Esophagus squamous epithelium (tissue), 5 donors: Measurements from ENCODE around the gene SMIM44. TPM values are rescaled to one million over a fixed set of nuclear protein-coding genes. Genes with fewer than 3 reads are reported as not detected.

Experiments
- DNase-seq: peaks from one replicate; lab custom pipeline; 2025; lab: John Stamatoyannopoulos, UW
- H3K27ac ChIP-seq, 4 donors: fragments of 200-600 bp; sonication (generic); one replicate each; pipeline ENCODE4 v1.5.1; 2016 to 2019; ENCODE audit warnings: mild to moderate bottlenecking in 1 of 4
- H3K27me3 ChIP-seq, 4 donors: fragments of 200-600 bp; sonication (generic); 1 replicate in 3 of 4; 2 replicates in 1 of 4; pipeline versions ENCODE4 v1.5.1 to v1.6.0; 2017 to 2021; ENCODE audit warnings: antibody characterized with exemption in 1 of 4
- H3K36me3 ChIP-seq, 3 donors: fragments of 200-600 bp; sonication (generic); one replicate each; pipeline ENCODE4 v1.5.1; 2016 to 2019
- H3K4me1 ChIP-seq, 3 donors: fragments of 200-600 bp; sonication (generic); one replicate each; pipeline ENCODE4 v1.5.1; 2017 to 2019
- H3K4me3 ChIP-seq, 4 donors: fragments of 200-600 bp; sonication (generic); 1 replicate in 3 of 4; 2 replicates in 1 of 4; pipeline ENCODE4 v1.5.1; 2016 to 2019; ENCODE audit warnings: mild to moderate bottlenecking in 2 of 4, moderate library complexity in 1 of 4
- H3K9me3 ChIP-seq, 3 donors: fragments of 200-600 bp; sonication (generic); one replicate each; pipeline ENCODE4 v1.5.1; 2016 to 2019
- POLR2A ChIP-seq, 4 donors: fragments of 450-650 bp; IDR thresholded peaks; one replicate each; pipeline ENCODE4 v1.6.1; 2017; ENCODE audit warnings: antibody characterized with exemption in 4 of 4, mild to moderate bottlenecking in 4 of 4, moderate library complexity in 3 of 4
- WGBS, 2 donors: methylation state at CpG; one replicate each; pipeline ENCODE4 v1.1.5; 2018; 5-methylcytosine and 5-hydroxymethylcytosine counted together
- intact Hi-C: fragments of 100-400 bp; cut with DNase I; formaldehyde crosslinking; loops from one replicate; pipeline ENCODE4 v1.15.0; 2022
- total RNA-seq, 4 donors: library from RNA; depleted of rRNA; stranded (reverse); fragments of >200 nt; gene quantifications; one replicate each; pipeline ENCODE4 v1.1.0, GENCODE V29; 2016
- TF ChIP-seq, protein P1 (sequence below), 6 experiments: fragments of 450-650 bp in 4 of 6; fragments of 200-600 bp in 2 of 6; sonication (generic) in 2 of 6; IDR thresholded peaks; one replicate each; pipeline ENCODE4 v1.5.1; 2016 to 2019; ENCODE audit warnings: antibody characterized with exemption in 6 of 6, mild to moderate bottlenecking in 4 of 6, moderate library complexity in 4 of 6
- donor health status: DM: yes; HTN: yes; CAD: no.

The SMIM44 gene
- total RNA-seq, 4 donors from 2014 or later, result not detected

DNA sequence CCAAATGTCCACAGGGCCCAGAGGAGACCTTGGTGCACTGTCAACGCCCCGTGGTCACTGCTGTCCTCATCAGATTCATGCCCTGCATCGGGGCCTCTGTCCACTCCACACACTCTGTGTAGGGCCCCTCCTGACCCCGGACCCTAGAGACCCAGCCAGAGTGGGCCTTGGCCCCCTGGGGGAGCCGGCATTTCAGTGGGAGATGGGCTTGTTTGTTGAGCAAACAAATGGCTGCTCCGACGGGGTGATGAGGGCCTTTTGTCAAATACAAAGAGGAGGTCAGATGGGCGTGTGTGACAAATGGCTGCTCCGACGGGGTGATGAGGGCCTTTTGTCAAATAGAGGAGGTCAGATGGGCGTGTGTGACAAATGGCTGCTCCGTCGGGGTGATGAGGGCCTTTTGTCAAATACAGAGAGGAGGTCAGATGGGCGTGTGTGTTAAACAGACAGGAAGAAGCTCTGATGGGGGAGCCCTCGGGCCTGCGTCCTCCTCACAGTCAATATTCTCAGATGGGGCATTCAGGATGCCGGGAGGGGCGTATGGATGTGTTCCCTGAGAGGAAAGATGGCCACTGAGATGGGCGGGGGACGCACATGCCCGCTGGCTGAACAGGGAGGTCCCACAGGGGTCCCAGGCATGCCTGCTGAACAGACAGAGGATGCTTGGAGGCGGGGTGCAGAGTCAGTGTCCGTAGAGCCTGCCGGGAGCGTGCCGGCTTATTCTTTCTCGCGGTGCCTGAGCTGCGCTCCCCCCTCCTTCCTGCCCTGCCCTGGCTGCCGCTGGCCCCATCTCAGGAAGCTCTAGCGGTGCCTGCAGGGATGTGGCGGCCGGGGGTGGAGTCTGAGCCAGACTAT is 39.2 kb downstream of the SMIM44 start:
- TF ChIP-seq, protein P1, sequence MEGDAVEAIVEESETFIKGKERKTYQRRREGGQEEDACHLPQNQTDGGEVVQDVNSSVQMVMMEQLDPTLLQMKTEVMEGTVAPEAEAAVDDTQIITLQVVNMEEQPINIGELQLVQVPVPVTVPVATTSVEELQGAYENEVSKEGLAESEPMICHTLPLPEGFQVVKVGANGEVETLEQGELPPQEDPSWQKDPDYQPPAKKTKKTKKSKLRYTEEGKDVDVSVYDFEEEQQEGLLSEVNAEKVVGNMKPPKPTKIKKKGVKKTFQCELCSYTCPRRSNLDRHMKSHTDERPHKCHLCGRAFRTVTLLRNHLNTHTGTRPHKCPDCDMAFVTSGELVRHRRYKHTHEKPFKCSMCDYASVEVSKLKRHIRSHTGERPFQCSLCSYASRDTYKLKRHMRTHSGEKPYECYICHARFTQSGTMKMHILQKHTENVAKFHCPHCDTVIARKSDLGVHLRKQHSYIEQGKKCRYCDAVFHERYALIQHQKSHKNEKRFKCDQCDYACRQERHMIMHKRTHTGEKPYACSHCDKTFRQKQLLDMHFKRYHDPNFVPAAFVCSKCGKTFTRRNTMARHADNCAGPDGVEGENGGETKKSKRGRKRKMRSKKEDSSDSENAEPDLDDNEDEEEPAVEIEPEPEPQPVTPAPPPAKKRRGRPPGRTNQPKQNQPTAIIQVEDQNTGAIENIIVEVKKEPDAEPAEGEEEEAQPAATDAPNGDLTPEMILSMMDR (IDR thresholded peaks at IDR 0.05), result no peak
- TF ChIP-seq POLR2A (IDR thresholded peaks at IDR 0.05), result no peak
- DNase-seq, result no peak
- Histone ChIP-seq H3K9me3 (no peaks in the 10 kb centered on the region), H3K36me3 (peaks cover 39 to 100% (median 53%) of the 10 kb centered on the region in 3 donors), H3K4me3 (peak overlapping the region in 1 of 4 donors; percentile 10), H3K4me1 (peaks cover 4 to 56% (median 20%) of the 10 kb centered on the region in 3 donors), H3K27me3 (no peaks in the 10 kb centered on the region), H3K27ac (peak overlapping the region in 3 of 4 donors; percentile 54 to 67 (median 64))
- intact Hi-C loops, result no loop called here
- 47 to 54% methylated on average over 17 to 27 of the region's 33 CpGs for WGBS, 2 donors

DNA sequence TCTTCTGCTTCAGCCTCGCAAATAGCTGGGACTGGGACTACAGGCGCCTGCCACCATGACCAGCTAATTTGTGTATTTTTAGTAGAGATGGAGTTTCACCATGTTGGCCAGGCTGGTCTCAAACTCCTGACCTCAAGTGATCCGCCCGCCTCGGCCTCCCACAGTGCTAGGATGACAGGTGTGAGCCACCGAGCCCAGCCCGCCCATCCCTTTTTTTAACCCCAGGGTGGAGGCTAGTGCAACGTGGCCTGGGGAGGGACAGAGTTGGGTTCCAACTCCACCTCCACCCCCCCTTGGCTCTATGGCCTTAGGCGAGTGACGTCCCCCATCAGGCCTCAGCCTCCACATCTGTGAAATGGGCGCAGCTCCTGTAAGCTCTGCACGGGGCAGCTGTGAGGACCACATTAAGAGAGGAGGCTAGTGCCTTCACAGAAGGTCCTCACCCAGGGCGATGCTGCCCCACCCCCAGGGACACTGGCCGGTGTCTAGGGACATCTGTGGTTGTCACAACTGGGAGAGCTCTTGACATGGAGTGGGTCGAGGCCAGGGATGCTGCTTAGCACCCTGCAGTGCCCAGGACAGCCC is 40.7 kb downstream of the SMIM44 start:
- Histone ChIP-seq H3K27ac (peak overlapping the region in 2 of 4 donors; percentile 1 to 54), H3K4me3 (no peak overlapping the region), H3K9me3 (no peaks in the 10 kb centered on the region), H3K36me3 (peaks cover 30 to 100% (median 49%) of the 10 kb centered on the region in 3 donors), H3K27me3 (no peaks in the 10 kb centered on the region), H3K4me1 (peaks cover 4 to 56% (median 20%) of the 10 kb centered on the region in 3 donors)
- TF ChIP-seq POLR2A (IDR thresholded peaks at IDR 0.05), result no peak
- TF ChIP-seq, protein P1 (IDR thresholded peaks at IDR 0.05), result no peak
- no peak for DNase-seq
- intact Hi-C loops, result no loop called here
- 95 to 100% methylated on average over 1 to 4 of the region's 15 CpGs for WGBS, 2 donors

DNA sequence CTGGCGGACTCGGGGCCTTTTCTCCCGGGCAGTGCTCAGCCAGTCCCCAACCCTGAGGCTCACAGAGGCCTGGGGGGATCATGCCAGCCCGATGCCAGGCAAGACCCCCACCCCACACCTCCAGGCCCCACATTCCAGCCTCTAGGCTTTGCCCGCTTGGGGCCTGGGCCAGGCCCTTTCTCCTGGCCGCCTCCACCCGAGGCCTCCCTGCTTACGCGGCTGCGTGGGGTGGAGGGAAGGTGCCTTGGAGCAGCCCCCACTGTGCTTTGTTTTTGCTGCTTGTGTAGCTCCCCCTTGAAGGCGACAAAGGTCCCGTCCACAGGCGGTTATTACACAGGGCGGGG is 41.3 kb downstream of the SMIM44 start:
- intact Hi-C loops, result no loop called here
- peaks cover 30 to 100% (median 47%) of the 10 kb centered on the region in 3 donors for H3K36me3 ChIP-seq
- TF ChIP-seq, protein P1 (IDR thresholded peaks at IDR 0.05), result no peak
- no peak for TF ChIP-seq POLR2A (IDR thresholded peaks at IDR 0.05)
- no peak overlapping the region for H3K4me3 ChIP-seq
- 72 to 93% methylated on average over 4 to 7 of the region's 14 CpGs for WGBS, 2 donors
- H3K27me3 ChIP-seq, result no peaks in the 10 kb centered on the region
- peak overlapping the region in 3 of 4 donors; percentile 44 to 70 (median 51) for H3K27ac ChIP-seq
- peaks cover 4 to 56% (median 20%) of the 10 kb centered on the region in 3 donors for H3K4me1 ChIP-seq
- DNase-seq, result no peak
- H3K9me3 ChIP-seq, result no peaks in the 10 kb centered on the region

DNA sequence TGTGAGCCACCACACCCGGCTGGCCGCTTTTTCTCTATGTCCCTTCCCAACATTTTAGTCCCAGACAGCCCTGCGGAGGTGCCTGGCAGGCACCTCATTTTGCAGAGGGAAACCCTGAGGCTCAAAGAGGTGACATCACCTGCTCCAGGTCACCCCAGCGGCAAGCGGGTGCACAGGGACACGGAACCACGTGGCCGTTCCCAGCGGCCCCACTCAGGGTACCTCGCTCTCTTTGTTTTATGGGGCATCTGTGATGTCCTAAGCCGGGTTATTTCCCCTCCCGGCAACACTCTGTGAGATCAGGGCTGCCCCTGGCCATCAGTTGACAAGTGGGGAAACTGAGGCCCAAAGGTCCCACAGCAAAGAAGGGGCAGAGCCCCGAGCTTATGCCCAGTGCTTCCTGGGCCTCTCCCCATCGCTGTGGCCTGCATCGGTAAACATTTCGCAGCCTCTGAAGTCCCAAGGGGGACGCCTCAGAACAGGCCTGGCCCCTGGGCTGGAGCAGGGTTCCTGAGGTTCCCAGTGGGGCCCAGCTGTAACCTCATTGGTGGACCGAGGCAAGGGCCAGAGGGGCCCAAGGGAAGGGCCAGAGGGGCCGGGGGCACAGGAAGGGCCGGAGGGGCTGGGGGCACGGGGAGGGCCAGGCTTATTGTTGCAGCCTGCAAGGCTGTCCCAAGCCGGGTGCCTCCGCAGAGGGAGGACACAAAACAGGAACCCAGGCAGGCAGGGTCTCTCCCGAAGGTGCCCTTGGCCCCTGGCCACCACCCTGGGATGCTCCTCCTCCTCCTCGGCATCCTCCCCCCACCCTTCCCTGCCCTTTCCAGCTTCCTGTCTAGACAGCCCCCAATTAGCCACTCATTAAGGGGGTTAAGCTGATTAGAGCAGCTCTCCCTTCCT is 41.9 kb downstream of the SMIM44 start:
- no peak overlapping the region for H3K4me3 ChIP-seq
- intact Hi-C loops, result no loop called here
- WGBS, 2 donors, result 70 to 93% methylated on average over 3 to 5 of the region's 25 CpGs
- TF ChIP-seq, protein P1 (IDR thresholded peaks at IDR 0.05), result no peak
- no peak for TF ChIP-seq POLR2A (IDR thresholded peaks at IDR 0.05)
- peaks cover 4 to 56% (median 20%) of the 10 kb centered on the region in 3 donors for H3K4me1 ChIP-seq
- no peak for DNase-seq
- H3K36me3 ChIP-seq, result peaks cover 30 to 100% (median 46%) of the 10 kb centered on the region in 3 donors
- H3K9me3 ChIP-seq, result no peaks in the 10 kb centered on the region
- H3K27ac ChIP-seq, result peak overlapping the region in 3 of 4 donors; percentile 44 to 70 (median 51)
- H3K27me3 ChIP-seq, result no peaks in the 10 kb centered on the region
